KMS-11 (cell line): ENCODE results near the gene RAD51C.

Experiments
- H2AFZ ChIP-seq: fragments of 200-600 bp; sonication (generic); 2 replicates; pipeline ENCODE4 v1.6.1; 2016; ENCODE audit warnings: antibody characterized with exemption, mixed run types, low read depth
- H3K27ac ChIP-seq: fragments of 200-600 bp; sonication (generic); 2 replicates; pipeline ENCODE4 v1.6.1; 2016; ENCODE audit warnings: mild to moderate bottlenecking, mixed run types
- H3K27me3 ChIP-seq: fragments of 200-600 bp; sonication (generic); 2 replicates; pipeline ENCODE4 v1.6.1; 2017; ENCODE audit warnings: mild to moderate bottlenecking, low read depth, mixed run types, moderate library complexity; ENCODE audit not compliant: insufficient read depth
- H3K36me3 ChIP-seq: fragments of 200-600 bp; sonication (generic); 2 replicates; pipeline ENCODE4 v1.6.1; 2017; ENCODE audit warnings: mild to moderate bottlenecking, mixed run types; ENCODE audit not compliant: insufficient read depth
- H3K4me1 ChIP-seq: fragments of 200-600 bp; sonication (generic); 2 replicates; pipeline ENCODE4 v1.6.1; 2016; ENCODE audit warnings: mild to moderate bottlenecking, low read depth, mixed run types; ENCODE audit not compliant: poor library complexity, severe bottlenecking
- H3K4me2 ChIP-seq: fragments of 200-600 bp; sonication (generic); 2 replicates; pipeline ENCODE4 v1.7.0; 2016; ENCODE audit warnings: mild to moderate bottlenecking, mixed run types
- H3K4me3 ChIP-seq: fragments of 200-600 bp; sonication (generic); IDR thresholded peaks from 2 replicates; pipeline ENCODE4 v1.6.1; 2017; ENCODE audit warnings: low read depth, low read length, mixed read lengths; ENCODE audit not compliant: insufficient read depth
- H3K79me2 ChIP-seq: fragments of 200-600 bp; sonication (generic); 2 replicates; pipeline ENCODE4 v1.6.1; 2016; ENCODE audit warnings: low read depth, mixed run types; ENCODE audit not compliant: insufficient read depth
- H3K9ac ChIP-seq: fragments of 200-600 bp; sonication (generic); 2 replicates; pipeline ENCODE4 v1.6.1; 2016; ENCODE audit warnings: mild to moderate bottlenecking, mixed run types
- H4K20me1 ChIP-seq: fragments of 200-600 bp; sonication (generic); 2 replicates; pipeline ENCODE4 v1.6.1; 2016; ENCODE audit warnings: mild to moderate bottlenecking, mixed run types; ENCODE audit not compliant: insufficient read depth
- TF ChIP-seq, protein P1 (sequence below): fragments of 200-600 bp; sonication (generic); conservative IDR thresholded peaks from 2 replicates; pipeline ENCODE4 v1.6.1; 2017; ENCODE audit warnings: low read depth, mild to moderate bottlenecking, antibody characterized with exemption, low read length, moderate library complexity, mixed read lengths

The RAD51C gene

GRCh38 chr17:58785097-58785496, 92.7 kb downstream of the RAD51C start:
- no peak overlapping the region for H2AFZ ChIP-seq
- H3K79me2 ChIP-seq = no peaks in the 10 kb centered on the region

More at GRCh38 chr17:58785097-58785496, 92.7 kb downstream of the RAD51C start:
- Histone ChIP-seq H3K9ac (no peak overlapping the region), H3K4me2 (no peak overlapping the region), H3K36me3 (no peaks in the 10 kb centered on the region), H4K20me1 (no peaks in the 10 kb centered on the region), H3K4me3 (no peak overlapping the region), H3K27ac (no peak overlapping the region), H3K4me1 (no peaks in the 10 kb centered on the region), H3K27me3 (no peaks in the 10 kb centered on the region)
- TF ChIP-seq, protein P1, sequence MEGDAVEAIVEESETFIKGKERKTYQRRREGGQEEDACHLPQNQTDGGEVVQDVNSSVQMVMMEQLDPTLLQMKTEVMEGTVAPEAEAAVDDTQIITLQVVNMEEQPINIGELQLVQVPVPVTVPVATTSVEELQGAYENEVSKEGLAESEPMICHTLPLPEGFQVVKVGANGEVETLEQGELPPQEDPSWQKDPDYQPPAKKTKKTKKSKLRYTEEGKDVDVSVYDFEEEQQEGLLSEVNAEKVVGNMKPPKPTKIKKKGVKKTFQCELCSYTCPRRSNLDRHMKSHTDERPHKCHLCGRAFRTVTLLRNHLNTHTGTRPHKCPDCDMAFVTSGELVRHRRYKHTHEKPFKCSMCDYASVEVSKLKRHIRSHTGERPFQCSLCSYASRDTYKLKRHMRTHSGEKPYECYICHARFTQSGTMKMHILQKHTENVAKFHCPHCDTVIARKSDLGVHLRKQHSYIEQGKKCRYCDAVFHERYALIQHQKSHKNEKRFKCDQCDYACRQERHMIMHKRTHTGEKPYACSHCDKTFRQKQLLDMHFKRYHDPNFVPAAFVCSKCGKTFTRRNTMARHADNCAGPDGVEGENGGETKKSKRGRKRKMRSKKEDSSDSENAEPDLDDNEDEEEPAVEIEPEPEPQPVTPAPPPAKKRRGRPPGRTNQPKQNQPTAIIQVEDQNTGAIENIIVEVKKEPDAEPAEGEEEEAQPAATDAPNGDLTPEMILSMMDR = no peak
